HG02885 (cell line): ENCODE results near the gene NTSR1.

Source experiments
- ATAC-seq: cut with Tn5 transposase; IDR thresholded peaks from one replicate; pipeline ENCODE4 v1.9.1; 2021; ENCODE audit warnings: mild to moderate bottlenecking; ENCODE audit not compliant: unreplicated experiment, poor library complexity

The NTSR1 gene

DNA sequence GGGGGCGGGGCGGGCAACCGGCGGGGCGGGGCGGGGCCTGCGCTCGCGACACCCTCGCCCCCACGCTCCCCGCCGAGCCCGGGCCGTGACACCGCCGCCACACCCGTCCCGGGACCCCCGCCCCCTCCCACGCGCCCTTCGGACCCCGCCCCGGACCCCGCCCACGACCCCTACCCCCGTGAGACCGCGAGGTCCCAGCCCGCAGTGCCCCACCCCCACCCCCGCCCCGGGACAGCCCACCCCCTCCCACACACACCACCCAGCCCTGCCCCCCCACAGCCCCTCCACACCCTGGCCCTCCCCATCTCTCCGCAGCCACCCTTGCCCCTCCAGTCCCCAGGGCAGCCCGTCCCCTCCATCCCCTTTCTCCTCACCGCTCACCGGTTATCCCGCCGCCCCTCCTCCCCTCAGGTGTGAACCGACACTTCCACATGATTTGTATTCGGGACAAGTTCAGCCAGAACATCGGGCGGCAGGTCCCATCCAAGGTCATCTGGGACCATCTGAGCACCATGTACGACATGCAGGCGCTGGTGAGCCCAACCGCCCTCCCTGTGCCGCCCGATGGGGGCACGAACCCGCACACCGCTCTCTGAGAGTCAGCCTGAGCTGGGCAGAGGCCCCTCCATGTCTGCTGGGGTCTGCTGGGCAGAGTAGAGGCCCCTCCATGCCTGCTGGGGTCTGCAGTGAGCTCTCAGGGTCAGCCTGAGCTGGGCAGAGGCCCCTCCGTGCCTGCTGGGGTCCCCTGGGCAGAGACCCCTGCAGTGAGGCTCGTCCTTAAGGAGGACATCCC lies 88.3 kb downstream of the NTSR1 start:
- ATAC-seq, result no peak

DNA sequence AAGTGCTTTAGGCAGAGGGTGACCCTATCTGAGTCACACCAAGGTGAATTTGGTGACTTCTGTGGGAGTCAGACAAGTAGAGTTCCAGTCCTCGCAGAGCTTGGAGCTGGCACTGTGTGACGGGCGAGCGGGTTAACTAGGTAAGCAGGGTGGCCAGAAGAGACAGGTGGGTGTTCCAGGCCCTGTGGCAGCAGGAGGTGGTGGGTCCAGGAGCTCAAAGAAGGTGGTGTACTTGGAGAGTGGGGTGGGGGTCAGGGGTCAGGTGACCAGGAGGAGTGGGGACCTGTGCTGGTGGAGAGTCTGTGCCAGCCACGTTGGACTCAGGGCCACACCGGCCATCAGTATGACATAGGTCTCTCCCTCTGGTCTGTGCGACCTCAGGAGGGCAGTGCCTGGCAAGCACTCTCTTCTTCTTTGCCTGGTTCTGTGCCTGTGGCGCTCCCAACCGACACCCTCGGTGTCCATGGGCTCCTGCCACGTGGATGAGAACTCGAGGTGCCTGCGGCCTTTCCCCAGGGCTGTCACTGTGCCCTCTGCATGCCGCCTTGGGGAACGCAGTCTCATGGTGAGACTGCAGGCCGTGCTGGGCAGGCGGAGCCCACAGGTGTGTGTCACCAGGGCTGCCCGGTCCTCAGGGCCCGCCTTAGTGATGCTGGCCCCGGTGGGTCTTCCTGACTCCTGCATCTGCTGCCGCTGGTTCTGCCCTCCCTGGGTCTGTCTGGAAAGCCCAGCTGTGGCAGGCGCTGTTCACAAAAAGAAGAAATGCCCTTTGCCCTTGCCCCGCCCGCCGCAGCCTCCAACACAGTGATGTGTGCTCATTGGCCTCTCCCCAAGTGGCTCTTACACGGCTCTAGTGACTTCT lies 89.3 kb downstream of the NTSR1 start:
- ATAC-seq, result no peak

- no peak for ATAC-seq
Measured at GRCh38 chr20:62799036-62799435, 90.4 kb downstream of the NTSR1 start.

DNA sequence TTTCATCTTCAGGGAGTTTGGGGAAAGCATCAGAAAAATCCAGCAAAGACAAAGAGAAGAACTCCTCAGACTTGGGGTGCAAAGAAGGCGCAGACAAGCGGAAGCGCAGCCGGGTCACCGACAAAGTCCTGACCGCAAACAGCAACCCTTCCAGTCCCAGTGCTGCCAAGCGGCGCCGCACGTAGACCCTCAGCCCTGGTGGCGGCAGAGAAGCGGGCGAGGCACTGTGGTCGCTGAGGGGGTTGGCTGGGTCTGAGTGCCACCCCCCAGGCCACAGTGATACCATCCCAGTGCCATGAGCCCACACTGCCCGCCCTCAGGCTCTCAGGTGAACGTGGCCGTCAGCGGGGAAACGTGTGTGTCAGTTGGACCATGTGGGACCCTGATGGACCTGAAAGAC lies 90.8 kb downstream of the NTSR1 start:
- no peak for ATAC-seq

DNA sequence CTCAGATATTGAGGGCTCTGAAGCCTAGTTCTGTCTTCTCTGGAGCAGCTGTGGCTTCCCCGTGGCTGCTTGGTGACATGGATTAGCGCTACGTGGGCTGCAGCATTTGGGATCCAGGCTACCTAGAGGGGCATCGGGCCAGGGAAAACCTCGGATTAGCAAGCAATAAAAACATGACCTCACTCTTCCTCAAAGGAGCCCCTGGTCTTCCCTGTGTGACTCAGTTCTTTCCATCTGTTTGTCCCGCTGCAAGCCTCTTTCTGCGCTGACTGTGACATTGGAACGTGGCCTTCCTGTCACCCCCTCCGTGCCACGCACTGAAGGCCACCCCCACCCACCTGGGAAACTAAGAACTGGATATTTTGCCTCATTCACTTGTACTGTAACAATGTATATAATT lies 91.2 kb downstream of the NTSR1 start:
- no peak for ATAC-seq

- ATAC-seq, result no peak
Measured at GRCh38 chr20:62800314-62801259, 92.0 kb downstream of the NTSR1 start.

DNA sequence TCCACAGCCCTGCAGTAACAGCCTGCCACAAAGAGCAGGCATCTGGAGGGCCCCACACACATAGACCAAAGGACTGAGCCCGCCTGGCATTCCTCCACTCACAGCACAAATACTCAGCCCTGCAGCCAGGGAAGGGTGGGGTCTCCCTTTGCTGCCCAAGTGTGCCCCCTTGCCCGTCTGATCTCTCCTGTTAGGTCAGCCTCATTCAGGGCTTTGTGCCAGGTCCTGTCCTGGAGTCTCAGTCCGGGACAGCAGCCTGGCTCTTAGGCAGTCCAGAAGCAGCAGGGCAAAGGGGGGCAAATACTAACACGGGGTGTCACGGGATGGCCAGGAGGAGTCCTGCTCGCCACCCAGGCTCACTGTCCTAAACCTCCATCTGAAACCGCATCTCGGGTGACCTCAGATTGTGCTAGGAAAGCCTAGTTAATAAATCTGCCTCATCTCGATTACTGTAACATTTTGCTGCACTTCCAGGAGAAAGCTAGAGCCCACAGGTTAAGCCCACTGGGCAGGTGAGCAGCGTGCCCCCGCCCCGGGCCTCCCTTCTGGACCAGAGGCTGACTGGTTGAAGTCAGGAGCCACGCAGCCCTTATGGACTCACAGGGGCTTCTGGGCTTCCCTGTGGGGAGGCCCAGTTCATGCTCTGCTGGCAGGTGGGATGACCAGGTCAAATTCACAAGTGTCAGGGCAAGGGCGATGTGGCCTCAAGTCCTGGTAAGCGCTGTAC lies 92.8 kb downstream of the NTSR1 start:
- no peak for ATAC-seq

DNA sequence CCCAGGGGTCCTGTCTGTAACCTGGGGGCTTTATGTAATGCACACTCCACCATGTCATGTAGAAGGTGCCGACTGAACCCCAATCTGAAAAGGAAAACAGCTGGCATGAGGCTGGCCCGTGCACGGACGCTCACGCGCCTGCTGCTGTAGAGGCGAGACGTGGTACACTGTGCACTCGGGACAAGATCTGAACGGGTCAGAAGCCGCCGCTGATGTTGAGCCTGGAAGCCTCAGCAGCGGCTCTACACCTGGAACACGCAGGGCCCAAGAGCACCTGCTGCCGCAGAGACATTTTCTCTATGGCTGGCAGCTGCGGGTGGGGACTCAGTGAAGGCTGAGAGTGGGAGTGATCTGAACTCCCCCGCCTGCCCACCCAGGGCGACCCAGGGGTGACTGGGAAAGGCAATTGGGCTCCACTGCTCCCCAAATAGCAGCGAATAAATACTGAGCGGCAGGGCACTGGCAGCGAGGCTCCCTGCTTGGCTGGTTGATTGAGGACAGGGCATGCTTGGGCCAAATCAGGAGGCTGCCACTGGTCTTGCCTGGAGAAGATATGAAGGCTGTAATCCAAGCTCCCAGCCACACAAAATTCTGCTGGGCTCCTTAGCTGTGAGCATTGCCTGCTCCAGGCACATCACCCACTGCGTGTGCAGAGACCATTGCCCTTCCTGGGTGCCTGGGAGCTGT lies 93.5 kb downstream of the NTSR1 start:
- no peak for ATAC-seq

DNA sequence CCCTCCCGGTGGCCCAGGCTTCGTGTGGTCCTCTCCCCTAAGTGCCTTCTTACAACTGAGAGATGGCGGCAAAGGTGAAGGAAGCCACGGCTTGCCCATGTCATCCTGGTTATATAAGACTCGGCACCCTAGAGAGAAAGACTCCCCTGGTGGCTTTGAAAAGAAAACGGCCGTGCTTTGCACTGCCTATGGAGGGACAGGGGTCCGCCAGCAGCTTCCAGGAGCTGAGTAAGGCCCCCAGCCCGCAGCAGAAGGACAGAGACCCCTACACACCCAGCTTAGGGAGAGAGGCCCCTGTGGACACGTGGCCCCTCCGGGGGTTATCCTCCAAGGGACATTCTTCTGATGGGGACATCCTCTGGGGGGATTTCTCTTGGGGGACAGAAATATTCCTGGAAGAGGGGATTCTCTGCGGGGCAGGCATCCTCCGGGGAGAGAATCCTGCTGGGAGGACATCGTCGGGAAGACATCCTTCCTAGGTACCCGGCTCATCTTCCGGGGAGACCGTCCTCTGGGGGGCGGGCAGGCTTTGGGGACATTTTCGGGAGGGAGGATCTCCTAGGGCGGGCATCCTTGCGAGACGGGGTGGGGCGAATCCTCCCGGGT lies 95.5 kb downstream of the NTSR1 start:
- ATAC-seq, result no peak

GRCh38 chr20:62804627-62805154 lies 96.1 kb downstream of the NTSR1 start, which contains the start of gene OGFR:
TSS of gene OGFR (plus strand) at chr20:62804835. CDS start at chr20:62804860, 25 bp downstream.
- no peak for ATAC-seq

DNA sequence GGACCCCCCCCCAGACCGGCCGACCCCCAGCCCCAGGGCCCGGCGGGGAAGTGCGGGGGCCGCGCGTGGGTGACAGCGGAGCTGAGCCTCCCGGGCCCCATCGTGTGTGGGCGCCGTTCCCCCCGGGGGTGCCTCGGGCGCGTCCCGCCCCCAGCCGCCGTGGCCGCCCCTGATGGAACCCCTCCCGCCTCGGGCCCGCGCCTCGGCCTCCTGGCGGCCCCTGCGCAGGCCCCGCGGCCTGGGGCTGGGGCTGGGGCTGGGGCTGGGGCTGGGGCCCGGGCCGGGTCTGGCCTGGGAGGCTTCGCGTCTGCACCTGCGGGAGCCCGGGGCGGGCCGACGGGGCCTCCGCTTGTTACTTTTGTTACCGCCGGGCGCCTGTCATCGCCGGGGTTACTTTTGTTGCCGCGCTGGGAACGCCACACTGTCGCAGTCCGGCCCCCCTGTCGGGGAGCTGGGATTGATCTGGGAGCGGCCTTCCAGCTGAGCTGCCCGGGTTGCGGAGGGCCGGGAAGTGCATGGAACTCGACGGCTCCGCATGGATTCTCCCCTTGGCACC lies 96.6 kb downstream of the NTSR1 start:
- ATAC-seq, result no peak

- ATAC-seq, result no peak
Measured at GRCh38 chr20:62805711-62806382, 97.2 kb downstream of the NTSR1 start.

GRCh38 chr20:62806383-62807050 lies 97.9 kb downstream of the NTSR1 start:
- ATAC-seq, result no peak

DNA sequence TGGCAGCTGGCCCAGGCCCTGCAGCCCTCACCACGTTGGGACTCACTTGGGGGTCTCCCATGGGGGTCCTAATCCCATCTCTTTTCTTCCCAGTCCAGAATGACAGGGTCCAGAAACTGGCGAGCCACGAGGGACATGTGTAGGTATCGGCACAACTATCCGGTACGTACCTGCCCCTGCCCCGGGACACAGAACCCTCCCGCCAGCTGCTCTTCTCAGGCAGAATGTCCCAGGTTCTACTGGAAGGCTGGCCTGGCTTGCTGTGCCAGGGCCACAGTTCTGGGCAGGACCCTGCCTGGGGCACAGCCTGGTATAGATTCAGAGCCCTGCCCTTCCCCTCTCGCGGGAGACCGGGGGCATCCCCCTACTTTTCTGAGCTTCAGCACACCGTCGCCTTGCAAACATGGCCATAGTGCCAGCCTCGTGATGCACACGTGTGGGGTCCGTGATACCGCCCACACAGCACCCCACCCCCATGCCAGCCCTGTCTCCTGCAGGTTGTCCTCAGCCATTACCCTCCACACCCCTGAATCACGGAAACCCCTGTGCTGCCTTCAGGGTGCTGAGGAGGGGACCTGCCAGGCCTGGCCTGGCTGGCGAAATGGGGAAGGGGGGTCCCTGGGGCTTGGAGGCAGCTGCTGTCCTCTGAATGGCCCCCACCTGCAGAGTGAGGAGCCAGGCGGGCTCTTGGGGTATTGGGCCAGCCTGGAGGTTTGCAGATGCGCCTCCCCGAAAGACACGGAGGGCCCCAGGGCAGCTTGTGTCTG lies 99.0 kb downstream of the NTSR1 start:
- no peak for ATAC-seq

DNA sequence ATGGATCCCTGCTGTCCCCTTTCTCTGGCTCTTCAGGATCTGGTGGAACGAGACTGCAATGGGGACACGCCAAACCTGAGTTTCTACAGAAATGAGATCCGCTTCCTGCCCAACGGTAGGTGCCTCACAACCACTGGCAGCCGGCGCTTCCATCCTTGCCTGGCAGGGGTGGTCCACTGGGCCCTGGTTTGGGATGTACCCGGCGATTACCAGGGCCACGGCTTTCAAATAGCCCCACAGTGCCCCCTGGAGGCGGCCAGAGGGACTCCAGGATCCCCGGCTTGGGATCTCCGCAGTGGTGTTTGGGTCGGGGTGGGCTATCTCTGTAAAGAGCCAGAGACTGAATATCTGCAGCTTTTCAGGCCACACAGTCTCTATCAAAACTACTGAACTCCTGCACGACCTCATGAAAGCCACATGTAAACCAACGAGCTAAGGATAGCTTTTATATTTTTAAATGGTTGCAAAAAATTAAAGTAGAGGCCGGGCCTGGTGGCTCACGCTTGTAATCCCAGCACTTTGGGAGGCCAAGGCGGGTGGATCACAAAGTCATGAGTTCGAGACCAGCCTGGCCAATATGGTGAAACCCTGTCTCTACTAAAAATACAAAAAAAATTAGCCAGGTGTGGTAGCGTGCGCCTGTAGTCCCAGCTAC lies 99.7 kb downstream of the NTSR1 start:
- ATAC-seq, result no peak
